Activated effector memory CD4-positive, alpha-beta T cell treated with Interleukin-2 at 50 U/mL for 16 hours (primary cell): ENCODE measurements around the gene MAP3K2.

Experiments
- DNase-seq: peaks from one replicate; pipeline ENCODE4 v3.0.0-alpha.2; 2020

MAP3K2 gene

DNA sequence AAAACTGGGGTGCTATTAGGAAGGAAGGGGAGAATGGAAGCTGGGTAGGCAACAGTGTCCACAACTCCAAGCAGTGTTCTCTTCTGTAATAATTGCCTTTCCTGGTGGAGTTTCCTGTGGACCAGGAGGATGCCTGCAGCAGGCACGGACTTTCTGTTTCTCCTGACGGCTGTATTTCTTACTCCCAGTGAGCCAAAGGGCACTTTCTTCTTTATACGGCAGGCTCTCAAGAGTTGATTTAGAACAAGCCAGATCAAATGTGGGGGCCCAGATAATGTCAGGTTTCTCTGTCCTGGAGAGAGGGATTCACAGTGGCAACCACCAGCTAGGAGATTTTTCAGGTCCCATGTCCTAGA, 17.5 kb upstream of the MAP3K2 start:
- DNase-seq: no peak

- DNase-seq: no peak
Observed at GRCh38 chr2:127404466-127405254, 16.9 kb upstream of the MAP3K2 start.

GRCh38 chr2:127403460-127403859, 15.7 kb upstream of the MAP3K2 start:
- DNase-seq: no peak

DNA sequence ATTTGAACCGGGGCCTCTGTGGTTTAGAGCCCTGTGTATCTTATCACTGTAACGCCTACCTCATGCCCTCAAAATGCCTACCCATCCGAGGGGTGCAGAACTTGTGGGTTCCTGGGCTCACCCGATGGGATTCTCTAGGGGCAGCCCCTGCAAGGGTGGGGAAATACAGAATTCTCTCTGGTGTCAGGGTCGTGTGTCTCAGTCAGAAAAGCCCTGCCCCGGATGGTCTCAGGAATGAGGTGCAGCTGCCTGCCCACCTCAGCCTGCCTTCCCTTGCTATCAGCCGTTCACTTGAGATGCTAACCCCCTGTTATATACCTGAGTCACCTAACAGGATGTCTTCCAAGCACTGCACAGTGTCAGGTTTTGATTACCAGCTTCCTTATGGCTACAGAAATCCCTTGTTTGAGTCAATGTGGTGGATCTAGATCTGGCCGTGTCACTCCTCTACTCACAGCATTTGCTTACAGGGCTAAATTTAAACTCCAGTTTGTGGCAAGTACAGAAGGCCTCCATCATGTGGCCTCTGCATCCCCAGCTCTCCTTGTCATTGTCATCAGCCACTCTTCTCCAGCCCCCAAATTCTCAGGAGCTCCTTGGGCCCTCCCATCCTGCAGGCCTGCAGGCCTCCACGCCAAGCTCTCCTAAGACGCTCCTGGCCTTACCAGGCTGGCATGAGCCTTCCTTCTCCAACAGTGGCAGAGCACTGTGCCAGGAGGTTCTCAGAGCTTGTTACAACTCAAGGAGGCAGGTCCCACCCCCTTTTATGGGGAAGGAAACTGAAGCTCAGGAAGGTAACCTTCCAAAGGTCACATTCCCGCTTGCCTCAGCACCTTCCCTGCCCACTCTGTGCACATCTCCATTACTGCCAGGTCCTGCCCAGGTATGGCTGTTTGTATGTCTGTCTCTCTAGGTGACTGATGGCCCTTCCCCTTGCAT, 14.3 kb upstream of the MAP3K2 start:
- no peak for DNase-seq

- DNase-seq: no peak
Observed at GRCh38 chr2:127400897-127401756, 13.4 kb upstream of the MAP3K2 start.

DNA sequence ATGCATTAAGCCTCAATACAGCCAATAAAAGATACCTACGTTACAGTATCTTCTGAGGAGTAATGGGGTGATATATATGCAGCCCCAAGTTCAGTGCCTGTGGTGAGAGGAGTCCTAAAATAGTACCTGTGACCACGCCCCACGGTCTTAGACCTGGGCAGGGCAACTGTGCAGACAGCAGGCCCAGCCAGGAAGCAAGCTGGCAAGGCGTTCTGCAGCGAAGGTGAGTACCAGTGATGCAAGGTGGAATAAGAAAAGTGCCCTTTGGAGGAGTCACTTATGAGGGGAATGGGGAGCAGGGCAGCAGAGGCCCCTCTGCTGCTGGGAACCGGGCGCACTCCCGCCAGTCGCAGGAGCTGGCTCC, 12.7 kb upstream of the MAP3K2 start:
- no peak for DNase-seq

DNA sequence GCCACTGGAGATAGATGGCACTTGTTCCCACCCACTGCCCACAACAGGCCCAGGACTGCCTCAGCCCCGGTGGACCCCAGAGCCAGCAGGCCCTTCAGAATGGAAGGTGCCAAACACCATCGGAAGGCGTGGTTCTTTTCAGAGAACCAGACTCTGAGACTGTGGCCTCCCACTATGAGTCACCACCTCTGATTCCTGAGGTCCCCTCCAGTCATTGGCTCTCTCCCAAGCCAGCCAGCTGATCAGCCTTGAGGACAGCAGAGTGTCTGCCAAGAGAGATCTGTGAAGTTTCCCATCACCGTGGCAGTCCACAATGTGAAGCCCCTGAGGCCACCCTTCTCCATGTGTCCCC, 10.4 kb upstream of the MAP3K2 start:
- DNase-seq: no peak

DNA sequence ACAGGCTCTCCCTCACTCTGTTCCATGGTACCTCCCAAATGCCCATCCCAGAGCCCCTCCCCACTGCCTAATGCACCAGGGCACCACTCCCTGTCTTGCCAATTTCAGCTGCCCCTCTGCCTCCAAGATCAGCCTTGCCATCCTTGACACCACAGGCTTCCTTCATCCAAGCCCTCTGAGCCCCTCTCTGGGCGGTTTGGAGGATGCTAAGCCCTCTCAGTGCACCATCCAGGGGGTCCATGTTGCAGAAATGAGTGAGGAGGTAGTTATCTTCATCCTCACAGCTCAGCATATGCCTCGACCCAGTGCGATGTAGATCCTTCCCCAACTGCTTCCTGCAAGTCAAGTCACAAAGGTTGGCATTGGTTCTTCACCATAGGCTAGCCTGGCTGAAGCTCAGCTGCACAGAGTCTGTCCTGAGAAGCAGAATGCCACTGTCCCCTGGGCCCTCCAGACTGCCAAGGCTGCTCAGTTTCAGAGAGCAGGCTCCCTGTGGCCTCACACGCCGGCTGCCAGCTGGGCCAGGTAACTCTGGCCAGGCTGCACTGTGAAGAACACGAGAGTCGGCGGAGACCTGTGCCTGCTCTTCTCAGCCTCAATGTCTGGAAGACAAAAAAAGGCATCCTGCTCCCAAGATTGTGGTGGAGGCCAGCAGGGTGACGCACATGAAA, 9.9 kb upstream of the MAP3K2 start:
- DNase-seq: no peak

GRCh38 chr2:127394492-127394891, 6.7 kb upstream of the MAP3K2 start:
- DNase-seq: no peak

- DNase-seq: no peak
Observed at GRCh38 chr2:127392828-127393578, 5.2 kb upstream of the MAP3K2 start.

- DNase-seq: no peak
Observed at GRCh38 chr2:127392133-127392827, 4.5 kb upstream of the MAP3K2 start.

DNA sequence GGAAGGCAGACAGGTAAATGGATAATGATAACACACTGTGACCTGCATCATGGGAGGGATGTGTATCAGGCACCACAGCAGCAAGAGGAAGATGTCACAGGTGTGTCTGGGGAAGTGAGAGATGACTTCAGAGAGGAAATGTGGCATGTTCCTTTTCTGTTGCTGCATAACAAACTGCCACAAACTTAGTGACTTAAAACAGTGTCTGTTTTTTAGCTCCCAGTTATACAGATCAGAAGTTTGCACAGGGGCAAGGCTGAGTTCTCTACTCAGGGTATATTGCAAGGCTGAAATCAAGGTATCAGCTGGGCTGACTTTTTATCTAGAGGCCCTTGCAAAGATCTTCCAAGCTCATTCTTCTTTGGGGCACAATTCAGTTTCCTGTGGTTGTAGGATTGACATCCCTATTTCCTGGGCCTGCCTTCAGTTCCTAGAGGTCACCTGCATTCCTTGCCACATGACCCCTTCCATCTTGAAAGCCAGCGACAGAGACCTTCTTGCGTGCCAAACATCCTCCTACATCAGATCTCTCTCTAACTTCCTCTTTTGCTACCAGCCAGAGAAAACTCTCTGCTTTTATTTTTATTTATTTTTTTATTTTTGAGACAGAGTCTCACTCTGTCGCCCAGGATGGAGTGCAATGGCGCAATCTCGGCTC, 2.1 kb upstream of the MAP3K2 start:
- no peak for DNase-seq

- no peak for DNase-seq
Observed at GRCh38 chr2:127388423-127389164, 819 bp upstream of the MAP3K2 start.

DNA sequence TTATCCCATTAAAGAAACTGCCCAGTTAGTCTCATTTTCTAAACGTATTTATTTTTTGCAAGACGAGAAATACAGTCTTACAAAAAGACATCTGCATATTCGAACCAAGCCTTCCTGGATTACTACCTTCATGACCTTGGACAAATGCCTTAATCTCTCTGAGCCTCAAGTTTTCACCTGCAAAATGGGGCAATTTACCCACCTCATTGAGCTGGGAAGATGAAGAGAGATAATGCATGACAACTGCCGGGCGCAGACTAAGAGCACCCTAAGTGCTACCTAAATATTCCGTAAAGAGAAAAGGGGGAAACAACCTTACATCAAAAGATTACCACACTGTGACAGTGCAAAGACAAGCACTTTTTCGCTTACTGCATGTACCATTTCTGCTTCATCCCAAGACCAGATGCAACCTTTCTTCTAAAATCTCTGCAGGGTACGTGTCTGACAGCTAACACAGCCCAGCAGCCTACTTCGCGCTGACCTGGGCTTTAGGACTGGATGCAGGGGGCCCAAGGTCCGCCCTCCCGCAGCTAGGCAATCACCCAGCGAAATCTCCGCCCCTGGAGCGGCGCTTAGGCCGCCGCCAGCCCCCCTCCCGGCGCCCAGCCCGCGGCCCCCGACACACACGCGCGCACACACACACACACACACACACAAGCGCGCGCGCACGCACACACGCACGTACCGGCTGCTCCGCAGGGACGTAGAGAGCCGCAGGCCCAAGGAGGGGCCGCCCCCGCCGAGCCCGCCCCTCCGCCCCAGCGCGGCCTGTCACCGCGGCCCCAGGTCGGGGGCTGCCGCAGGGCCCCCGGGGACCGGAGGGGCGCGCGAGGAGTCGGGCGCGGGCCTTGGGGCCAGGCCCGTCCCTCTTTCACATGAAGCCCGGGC, 766 bp downstream of the MAP3K2 start:
- peak; percentile 71 for DNase-seq

DNA sequence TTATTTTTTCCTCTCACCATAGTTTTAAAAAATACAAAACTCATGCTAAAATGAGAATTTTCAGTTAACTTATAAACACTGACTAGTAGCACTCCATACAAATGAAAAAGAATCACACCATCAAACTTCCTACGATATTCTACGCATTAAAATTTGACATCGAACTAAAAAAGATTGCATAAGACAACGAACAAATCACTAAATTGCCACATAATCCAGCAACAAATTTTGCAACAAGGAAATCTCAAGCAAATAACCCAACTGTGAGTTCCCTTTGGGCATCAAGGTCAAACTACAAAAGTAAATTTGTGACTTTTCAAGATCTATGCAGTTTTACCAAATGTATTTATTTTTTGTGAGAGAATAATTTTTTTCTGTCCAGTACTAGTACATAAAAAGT, 1.5 kb downstream of the MAP3K2 start:
- no peak for DNase-seq

DNA sequence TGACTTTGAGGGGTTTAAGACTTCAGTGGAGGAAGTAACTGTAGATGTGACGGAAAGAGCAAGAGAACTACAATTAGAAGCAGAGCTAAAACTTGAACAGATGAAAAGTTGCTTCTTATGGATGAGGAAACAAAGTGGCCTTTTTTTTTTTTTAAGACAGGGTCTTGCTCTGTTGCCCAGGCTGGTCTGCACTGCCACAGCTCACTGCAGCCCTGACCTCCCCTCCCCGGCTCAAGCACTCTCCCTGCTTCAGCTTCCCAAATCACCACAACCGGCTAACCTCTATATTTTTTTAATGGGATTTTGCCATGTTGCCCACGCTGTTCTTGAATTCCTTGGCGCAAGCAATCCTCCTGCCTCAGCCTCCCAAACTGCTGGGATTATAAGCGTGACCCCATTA, 3.2 kb downstream of the MAP3K2 start:
- DNase-seq: no peak

DNA sequence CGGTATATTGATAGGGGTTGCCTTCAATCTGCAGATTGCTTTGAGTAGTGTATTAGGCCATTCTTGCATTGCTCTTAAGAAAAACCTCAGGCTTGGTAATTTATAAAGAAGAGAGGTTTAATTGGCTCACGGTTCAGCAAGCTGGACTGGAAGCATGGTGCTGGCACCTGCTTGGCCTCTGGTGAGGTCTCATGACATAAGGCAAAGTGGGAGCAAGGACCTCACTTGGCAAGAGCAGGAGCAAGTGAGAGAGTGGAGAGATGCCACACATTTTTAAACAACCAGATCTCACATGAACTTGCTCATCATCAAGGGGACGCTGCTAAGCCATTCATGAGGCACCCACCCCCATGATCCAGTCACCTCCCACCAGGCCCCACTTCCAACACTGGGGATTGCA, 4.9 kb downstream of the MAP3K2 start:
- no peak for DNase-seq

DNA sequence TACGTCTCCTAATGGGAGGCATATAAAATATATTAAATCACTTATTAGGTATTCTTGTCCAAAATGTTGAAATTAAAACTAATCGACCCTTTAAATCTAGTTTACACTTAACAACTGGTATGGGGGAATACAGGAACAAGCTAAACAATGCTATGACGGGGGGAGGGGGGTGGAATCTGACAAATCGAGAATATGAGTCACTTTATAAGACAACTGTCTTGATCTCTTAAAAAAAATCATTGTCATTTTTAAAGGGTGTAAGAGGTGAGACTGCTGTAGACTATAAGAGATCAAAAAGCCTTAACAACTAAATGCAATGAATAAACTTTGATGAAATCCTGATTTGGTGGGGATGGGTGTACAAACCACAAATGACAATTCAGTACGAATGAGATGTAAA, 6.0 kb downstream of the MAP3K2 start:
- no peak for DNase-seq
